GM23338 (cell line): ENCODE measurements around the gene NR2C2. TPM values are rescaled to one million over a fixed set of nuclear protein-coding genes. Genes with fewer than 3 reads are reported as not detected.

ENCODE experiments used
- ATAC-seq: fragments of 200-7000 bp; cut with Tn5 transposase; 3 replicates; pipeline ENCODE4 v1.9.1; 2020
- DNase-seq: peaks from one replicate; pipeline ENCODE4 v3.0.0-alpha.2; 2015; ENCODE audit warnings: low spot score
- H2AFZ ChIP-seq: fragments of 200-600 bp; sonication (generic); 2 replicates; pipeline ENCODE4 v1.8.0; 2016; ENCODE audit warnings: antibody characterized with exemption, mild to moderate bottlenecking, moderate library complexity
- H3F3A ChIP-seq: fragments of 200-600 bp; sonication (generic); replicated peaks from 2 replicates; pipeline ENCODE4 v1.8.0; 2017; ENCODE audit warnings: antibody characterized with exemption, mixed run types, low read depth
- H3K27ac ChIP-seq: fragments of 200-600 bp; sonication (generic); 2 replicates; pipeline ENCODE4 v1.6.1; 2016; ENCODE audit warnings: low read depth
- H3K27me3 ChIP-seq: fragments of 200-600 bp; sonication (generic); 2 replicates; pipeline ENCODE4 v1.8.0; 2016; ENCODE audit warnings: mild to moderate bottlenecking, mixed run types, moderate library complexity; ENCODE audit not compliant: insufficient read depth
- H3K36me3 ChIP-seq: fragments of 200-600 bp; sonication (generic); 2 replicates; pipeline ENCODE4 v1.8.0; 2016; ENCODE audit warnings: mild to moderate bottlenecking; ENCODE audit not compliant: insufficient read depth
- H3K4me1 ChIP-seq: fragments of 200-600 bp; sonication (generic); 2 replicates; pipeline ENCODE4 v1.8.0; 2016; ENCODE audit warnings: mild to moderate bottlenecking, moderate library complexity; ENCODE audit not compliant: insufficient read depth
- H3K4me2 ChIP-seq: fragments of 200-600 bp; sonication (generic); 2 replicates; pipeline ENCODE4 v1.7.1; 2017; ENCODE audit warnings: mixed run types
- H3K4me3 ChIP-seq: fragments of 200-600 bp; sonication (generic); 2 replicates; pipeline ENCODE4 v1.6.1; 2016; ENCODE audit warnings: mixed run types
- H3K79me2 ChIP-seq: fragments of 200-600 bp; sonication (generic); replicated peaks from 2 replicates; pipeline ENCODE4 v1.8.0; 2017; ENCODE audit warnings: mild to moderate bottlenecking; ENCODE audit not compliant: insufficient read depth
- H3K9me2 ChIP-seq: fragments of 200-600 bp; sonication (generic); 2 replicates; pipeline ENCODE4 v1.8.0; 2017; ENCODE audit not compliant: insufficient read depth
- H4K20me1 ChIP-seq: fragments of 200-600 bp; sonication (generic); replicated peaks from 2 replicates; pipeline ENCODE4 v1.8.0; 2017; ENCODE audit warnings: mild to moderate bottlenecking; ENCODE audit not compliant: insufficient read depth
- H3K27ac Mint-ChIP-seq: 2 replicates; pipeline ENCODE4 v1.8.0; 2020; ENCODE audit warnings: inconsistent platforms, mild to moderate bottlenecking, moderate library complexity, mixed read lengths
- H3K27me3 Mint-ChIP-seq: 3 replicates; pipeline ENCODE4 v1.8.0; 2022; ENCODE audit warnings: low read depth, mild to moderate bottlenecking, moderate library complexity, mixed read lengths, inconsistent platforms; ENCODE audit not compliant: insufficient read depth, poor library complexity
- H3K36me3 Mint-ChIP-seq: 3 replicates; pipeline ENCODE4 v1.8.0; 2021; ENCODE audit warnings: low read depth, mild to moderate bottlenecking, inconsistent platforms, moderate library complexity, mixed read lengths
- H3K4me1 Mint-ChIP-seq: 3 replicates; pipeline ENCODE4 v1.8.0; 2020; ENCODE audit warnings: mild to moderate bottlenecking, inconsistent platforms, mixed read lengths
- H3K4me3 Mint-ChIP-seq: 3 replicates; pipeline ENCODE4 v1.8.0; 2021; ENCODE audit warnings: moderate library complexity, mild to moderate bottlenecking, inconsistent platforms, mixed read lengths
- H3K9me3 Mint-ChIP-seq: 3 replicates; pipeline ENCODE4 v1.8.0; 2020; ENCODE audit warnings: moderate library complexity, mild to moderate bottlenecking, inconsistent platforms, mixed read lengths
- CTCF ChIP-seq, 2 experiments: fragments of 200-600 bp in 1 of 2; sonication (generic) in 1 of 2; conservative IDR thresholded peaks; 2 replicates each; pipeline versions ENCODE4 v1.5.1 to v1.6.1; 2016 to 2017; ENCODE audit warnings: antibody characterized with exemption in 2 of 2, low read depth in 2 of 2, mild to moderate bottlenecking in 2 of 2, moderate library complexity in 1 of 2
- EZH2 ChIP-seq: fragments of 200-600 bp; sonication (generic); IDR thresholded peaks from one replicate; pipeline ENCODE4 v1.8.0; 2017; ENCODE audit warnings: antibody characterized with exemption, mild to moderate bottlenecking, low read depth; ENCODE audit not compliant: unreplicated experiment
- JUNB ChIP-seq: IDR thresholded peaks from one replicate; pipeline ENCODE4 v1.6.1; 2016; ENCODE audit warnings: antibody characterized with exemption; ENCODE audit not compliant: unreplicated experiment
- POLR2AphosphoS5 ChIP-seq: IDR thresholded peaks from 2 replicates; pipeline ENCODE4 v1.6.1; 2016; ENCODE audit warnings: antibody characterized with exemption, low read depth
- REST ChIP-seq: IDR thresholded peaks from one replicate; pipeline ENCODE4 v1.6.1; 2018; ENCODE audit warnings: antibody characterized with exemption; ENCODE audit not compliant: unreplicated experiment
- ZNF331 ChIP-seq: fragments of 250-450 bp; sonication (Bioruptor Pico); IDR thresholded peaks from 2 replicates; pipeline ENCODE4 v1.5.0; 2020; ENCODE audit warnings: low read depth, mild to moderate bottlenecking, moderate library complexity
- ZNF462 ChIP-seq: fragments of 250-450 bp; sonication (Bioruptor Pico); IDR thresholded peaks from 2 replicates; pipeline ENCODE4 v1.5.0; 2020; ENCODE audit warnings: mild to moderate bottlenecking, moderate library complexity
- polyA plus RNA-seq: library from polyadenylated mRNA; unstranded; fragments of >200 nt; fragmentation: Nextera tagmentation; extraction: Ambion mirVana; gene quantifications from 2 replicates; pipeline ENCODE4 v1.2.1, GENCODE V29; 2016
- total RNA-seq: library from RNA; depleted of rRNA; stranded (reverse); fragments of >200 nt; shearing (Covaris generic); gene quantifications from 2 replicates; pipeline ENCODE4 v1.2.3, GENCODE V29; 2014

Gene NR2C2
- total and polyA plus RNA-seq, 2 experiments from 2014 or later, result 12.0 to 57.2 TPM

- Mint-ChIP-seq H3K4me1 (peaks cover 30% of the 10 kb centered on the region), H3K9me3 (no peaks in the 10 kb centered on the region), H3K27me3 (peaks cover 3% of the 10 kb centered on the region), H3K4me3 (peak overlapping the region; percentile 88), H3K36me3 (peaks cover 36% of the 10 kb centered on the region), H3K27ac (peak overlapping the region; percentile 96)
- H3F3A ChIP-seq, result no peaks in the 10 kb centered on the region; the same call in 1 of the 2 replicates
- H3K36me3 ChIP-seq, result peaks cover 21% of the 10 kb centered on the region; the same call in 1 of the 2 replicates
- H3K79me2 ChIP-seq, result peaks cover 87% of the 10 kb centered on the region
- H3K4me2 ChIP-seq, result peak overlapping the region; percentile 95
- H3K4me1 ChIP-seq, result peaks cover 27% of the 10 kb centered on the region
- H3K9me2 ChIP-seq, result no peaks in the 10 kb centered on the region
- TF ChIP-seq CTCF (conservative IDR thresholded peaks at IDR 0.05; ENCODE audit: low read depth in 2 of 2), result no peak
- no peak for TF ChIP-seq ZNF331
- peak; percentile 55 for TF ChIP-seq POLR2AphosphoS5
- H2AFZ ChIP-seq, result peak overlapping the region; percentile 84; the same call in 1 of the 2 replicates
- ATAC-seq, result peak; percentile 4
- H4K20me1 ChIP-seq, result peaks cover 49% of the 10 kb centered on the region
- no peak for DNase-seq
- H3K27ac ChIP-seq, result peak overlapping the region; percentile 97
- H3K27me3 ChIP-seq, result no peaks in the 10 kb centered on the region
- H3K4me3 ChIP-seq, result peak overlapping the region; percentile 83
Measured at GRCh38 chr3:14948609-14949038, 1.2 kb downstream of the NR2C2 start.

- ATAC-seq (no peak), DNase-seq (peak; percentile 46)
- Histone ChIP-seq H3K4me3 (peak overlapping the region; percentile 83), H3K36me3 (peaks cover 16% of the 10 kb centered on the region; the same call in 1 of the 2 replicates), H3F3A (no peaks in the 10 kb centered on the region), H4K20me1 (peaks cover 44% of the 10 kb centered on the region), H3K27me3 (no peaks in the 10 kb centered on the region), H3K9me2 (no peaks in the 10 kb centered on the region), H3K79me2 (peaks cover 87% of the 10 kb centered on the region), H3K4me2 (peak overlapping the region; percentile 95), H3K27ac (peak overlapping the region; percentile 97), H3K4me1 (peaks cover 27% of the 10 kb centered on the region), H2AFZ (peak overlapping the region; percentile 84; the same call in 1 of the 2 replicates)
- H3K4me1 Mint-ChIP-seq, result peaks cover 30% of the 10 kb centered on the region
- no peaks in the 10 kb centered on the region for H3K9me3 Mint-ChIP-seq
- peaks cover 31% of the 10 kb centered on the region for H3K36me3 Mint-ChIP-seq
- peak overlapping the region; percentile 88 for H3K4me3 Mint-ChIP-seq
- H3K27me3 Mint-ChIP-seq, result peaks cover 3% of the 10 kb centered on the region
- H3K27ac Mint-ChIP-seq, result peak overlapping the region; percentile 96
- TF ChIP-seq ZNF331 (no peak), CTCF (conservative IDR thresholded peaks at IDR 0.05; ENCODE audit: low read depth in 2 of 2) (no peak), REST (no peak), EZH2 (no peak), JUNB (no peak), ZNF462 (CRISPR knock-in tag) (no peak)
Measured at GRCh38 chr3:14949126-14949525, 1.7 kb downstream of the NR2C2 start.
